ENCODE results near the gene SLC38A10.

SLC38A10 gene

DNA sequence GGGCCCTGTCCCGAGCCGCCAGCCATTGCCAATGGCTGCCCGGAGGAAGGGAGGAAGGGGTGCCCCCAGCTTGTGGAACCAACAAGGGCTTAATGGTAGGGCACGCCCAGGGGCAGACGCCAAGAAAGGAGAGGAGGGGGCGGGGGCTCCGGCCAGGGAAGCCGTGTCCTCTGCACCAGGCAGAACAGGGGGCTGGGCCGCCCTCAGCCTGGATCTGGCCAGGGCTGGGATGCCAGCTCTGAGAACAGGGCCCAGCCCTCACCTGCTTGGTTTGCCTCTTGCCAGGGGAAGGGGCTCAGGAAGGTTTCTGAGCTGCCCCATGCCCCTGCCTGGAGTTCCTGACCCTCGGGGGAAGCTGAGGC is 35.8 kb upstream of the SLC38A10 start:
- POLR2A ChIA-PET, result no interaction called here
- CTCF ChIA-PET, result no interaction called here
- no peak for DNase-seq (ENCODE audit: extremely low spot score)
- no peak for TF ChIP-seq CTCF (IDR thresholded peaks at IDR 0.05; ENCODE audit: control extremely low read depth, extremely low read depth, low read depth, missing control alignments)

DNA sequence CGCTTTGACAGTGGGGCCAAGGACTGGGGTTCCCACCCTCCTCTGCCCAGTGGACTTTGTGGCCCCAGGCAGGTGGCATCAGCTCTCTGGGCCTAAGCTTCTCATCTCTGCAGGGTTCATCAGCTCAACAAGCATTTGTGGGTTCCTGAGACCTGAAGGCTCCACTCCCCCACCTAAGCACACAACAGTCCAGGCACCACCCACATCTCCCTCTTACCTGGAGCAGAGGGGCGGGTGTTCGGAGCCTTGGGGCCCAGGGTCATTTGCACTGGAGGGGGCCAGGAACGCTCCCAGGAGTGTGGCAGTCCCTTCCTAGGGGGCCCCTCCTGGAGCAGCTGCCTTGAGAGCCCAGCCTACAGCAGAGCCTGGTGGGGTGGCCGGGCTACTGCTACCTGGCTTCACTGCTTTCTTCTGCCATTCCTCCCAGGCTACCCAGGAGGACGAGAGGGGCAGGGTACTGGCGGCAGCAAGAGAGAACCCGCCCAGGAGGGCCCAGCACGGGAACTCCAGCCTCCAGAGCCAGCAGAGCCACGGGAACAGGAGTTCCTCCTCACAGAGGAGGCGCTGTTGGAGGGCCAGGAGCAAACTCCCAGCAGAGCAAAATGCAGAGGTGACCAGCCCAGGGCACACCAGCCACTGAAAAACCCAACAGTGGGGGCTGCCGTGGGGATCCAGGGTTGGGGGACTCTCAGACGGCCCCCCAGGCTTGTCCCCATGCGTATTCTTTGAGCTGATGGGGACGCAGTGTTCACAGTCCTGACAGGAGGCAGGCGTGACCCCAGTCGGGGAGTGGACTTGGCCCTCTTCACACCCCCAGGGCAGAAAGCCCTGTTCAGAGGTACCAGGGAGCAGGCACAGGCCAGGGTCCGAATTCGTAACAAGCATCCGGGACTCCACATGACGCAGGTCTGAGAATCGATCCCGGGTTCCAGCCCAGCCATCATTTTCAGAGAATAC is 35.1 kb upstream of the SLC38A10 start:
- no peak for TF ChIP-seq CTCF (IDR thresholded peaks at IDR 0.05; ENCODE audit: control extremely low read depth, extremely low read depth, low read depth, missing control alignments)
- ChIA-PET CTCF (no interaction called here), POLR2A (no interaction called here)
- no peak for DNase-seq (ENCODE audit: extremely low spot score)

DNA sequence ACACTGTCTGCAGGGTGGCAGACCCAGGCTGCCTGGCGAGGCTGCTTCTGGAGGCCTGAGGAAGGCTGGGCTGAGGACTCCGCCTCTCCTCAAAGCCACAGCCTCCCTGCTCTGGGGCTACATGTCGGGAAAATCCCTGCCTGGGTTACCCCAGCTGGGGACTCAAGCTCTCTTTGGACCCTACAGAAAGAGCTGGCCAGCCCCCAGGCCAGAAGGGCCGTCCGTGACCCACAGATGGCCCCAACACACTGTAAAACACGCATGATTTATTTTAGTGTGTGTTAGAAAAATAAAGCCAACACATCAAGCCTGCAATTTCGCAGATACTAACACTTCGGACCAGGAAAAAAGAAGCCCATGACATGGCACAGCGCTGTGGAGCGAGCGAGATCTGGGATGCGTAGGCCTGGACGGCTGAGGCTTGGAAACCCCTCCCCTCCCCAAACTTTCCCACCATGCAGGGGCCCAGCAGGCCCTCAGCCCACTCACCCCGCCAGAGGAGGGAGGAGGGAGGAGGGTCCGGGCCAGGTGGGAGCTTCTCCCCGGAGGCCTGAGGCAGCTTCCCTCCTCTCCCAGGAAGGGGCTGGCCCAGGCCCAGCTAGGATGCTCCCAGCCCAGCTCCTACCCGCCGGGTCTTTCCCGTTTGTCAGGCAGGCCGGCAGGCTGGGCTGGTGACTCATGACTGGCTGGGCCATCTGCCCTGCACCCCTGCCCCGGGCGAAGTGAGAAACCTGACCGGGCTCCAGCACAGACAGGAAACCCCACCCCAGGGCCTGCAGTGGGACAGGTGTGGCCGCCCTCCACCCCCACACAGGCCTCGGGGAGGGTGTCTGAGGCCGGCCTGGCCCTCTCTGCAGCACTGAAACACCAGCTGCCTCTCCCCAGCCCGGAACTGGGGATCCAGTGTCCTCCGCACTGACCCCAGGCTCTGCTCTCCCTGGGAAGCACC is 34.1 kb upstream of the SLC38A10 start:
- ChIA-PET CTCF (no interaction called here), POLR2A (no interaction called here)
- no peak for TF ChIP-seq CTCF (IDR thresholded peaks at IDR 0.05; ENCODE audit: control extremely low read depth, extremely low read depth, low read depth, missing control alignments)
- DNase-seq (ENCODE audit: extremely low spot score), result peak; percentile 55

- DNase-seq (ENCODE audit: extremely low spot score), result no peak
- TF ChIP-seq CTCF (IDR thresholded peaks at IDR 0.05; ENCODE audit: control extremely low read depth, extremely low read depth, low read depth, missing control alignments), result no peak
- ChIA-PET POLR2A (no interaction called here), CTCF (no interaction called here)
Measured at GRCh38 chr17:81328489-81328888, 33.4 kb upstream of the SLC38A10 start.

GRCh38 chr17:81325714-81326358 is 30.7 kb upstream of the SLC38A10 start:
- no peak for TF ChIP-seq CTCF (IDR thresholded peaks at IDR 0.05; ENCODE audit: control extremely low read depth, extremely low read depth, low read depth, missing control alignments)
- ChIA-PET POLR2A (no interaction called here), CTCF (no interaction called here)
- no peak for DNase-seq (ENCODE audit: extremely low spot score)
